ENCODE results near the gene ZNF692.
A peak's percentile ranks its signal among the peaks of the same experiment; 100 is the strongest.

Gene ZNF692

DNA sequence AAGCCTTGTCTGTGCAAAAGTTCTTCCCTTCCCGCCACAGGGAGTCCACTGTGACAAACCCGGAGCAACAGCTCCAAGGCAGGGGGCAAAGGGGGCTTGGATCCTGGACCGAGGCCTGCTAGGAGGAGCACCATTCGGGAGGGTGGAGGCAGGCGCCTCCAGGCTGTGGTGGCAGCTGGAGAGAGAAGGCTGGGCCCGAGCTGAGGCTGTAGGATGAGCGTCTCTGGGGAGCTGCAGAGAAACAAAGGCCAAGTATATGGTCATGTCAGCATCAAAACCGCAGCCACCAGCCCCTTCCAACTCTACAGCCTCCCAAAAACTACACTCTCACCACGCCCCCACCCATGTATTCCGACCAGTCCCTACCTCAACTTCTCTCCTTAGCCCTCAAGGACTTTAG, 33.7 kb downstream of the ZNF692 start:
- Histone ChIP-seq H3F3A (ENCODE audit: insufficient read depth) (0 out of 2 replicates have a peak, but pooled peaks cover 3% of the 10 kb centered on the region), H3K27ac (ENCODE audit: low read depth, low read length) (no peak overlapping the region), H3K27me3 (ENCODE audit: low read length) (no peaks in the 10 kb centered on the region), H4K20me1 (ENCODE audit: low read depth, low read length) (no peaks in the 10 kb centered on the region), H3K4me2 (ENCODE audit: low read depth, low read length, poor library complexity, severe bottlenecking) (peak overlapping the region; percentile 82), H3K4me3 (ENCODE audit: insufficient read depth, low read length, poor library complexity, severe bottlenecking) (peak overlapping the region; percentile 94), H3K36me3 (ENCODE audit: low read length) (no peaks in the 10 kb centered on the region), H3K9me2 (replicated peaks; ENCODE audit: insufficient read depth, low read length) (no peaks in the 10 kb centered on the region), H3K9ac (ENCODE audit: low read length) (peak overlapping the region; percentile 75), H3K79me2 (ENCODE audit: insufficient read depth, low read length) (peaks cover 48% of the 10 kb centered on the region), H2AFZ (ENCODE audit: low read depth, low read length, severe bottlenecking) (peak overlapping the region; percentile 82), H3K9me3 (ENCODE audit: insufficient read depth, low read length) (no peaks in the 10 kb centered on the region)
- no peak for TF ChIP-seq EZH2phosphoT487 (conservative IDR thresholded peaks at IDR 0.05; ENCODE audit: low read length)
- TF ChIP-seq, protein P1, sequence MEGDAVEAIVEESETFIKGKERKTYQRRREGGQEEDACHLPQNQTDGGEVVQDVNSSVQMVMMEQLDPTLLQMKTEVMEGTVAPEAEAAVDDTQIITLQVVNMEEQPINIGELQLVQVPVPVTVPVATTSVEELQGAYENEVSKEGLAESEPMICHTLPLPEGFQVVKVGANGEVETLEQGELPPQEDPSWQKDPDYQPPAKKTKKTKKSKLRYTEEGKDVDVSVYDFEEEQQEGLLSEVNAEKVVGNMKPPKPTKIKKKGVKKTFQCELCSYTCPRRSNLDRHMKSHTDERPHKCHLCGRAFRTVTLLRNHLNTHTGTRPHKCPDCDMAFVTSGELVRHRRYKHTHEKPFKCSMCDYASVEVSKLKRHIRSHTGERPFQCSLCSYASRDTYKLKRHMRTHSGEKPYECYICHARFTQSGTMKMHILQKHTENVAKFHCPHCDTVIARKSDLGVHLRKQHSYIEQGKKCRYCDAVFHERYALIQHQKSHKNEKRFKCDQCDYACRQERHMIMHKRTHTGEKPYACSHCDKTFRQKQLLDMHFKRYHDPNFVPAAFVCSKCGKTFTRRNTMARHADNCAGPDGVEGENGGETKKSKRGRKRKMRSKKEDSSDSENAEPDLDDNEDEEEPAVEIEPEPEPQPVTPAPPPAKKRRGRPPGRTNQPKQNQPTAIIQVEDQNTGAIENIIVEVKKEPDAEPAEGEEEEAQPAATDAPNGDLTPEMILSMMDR (IDR thresholded peaks at IDR 0.05; ENCODE audit: insufficient read depth, low read length, poor library complexity, severe bottlenecking): no peak

DNA sequence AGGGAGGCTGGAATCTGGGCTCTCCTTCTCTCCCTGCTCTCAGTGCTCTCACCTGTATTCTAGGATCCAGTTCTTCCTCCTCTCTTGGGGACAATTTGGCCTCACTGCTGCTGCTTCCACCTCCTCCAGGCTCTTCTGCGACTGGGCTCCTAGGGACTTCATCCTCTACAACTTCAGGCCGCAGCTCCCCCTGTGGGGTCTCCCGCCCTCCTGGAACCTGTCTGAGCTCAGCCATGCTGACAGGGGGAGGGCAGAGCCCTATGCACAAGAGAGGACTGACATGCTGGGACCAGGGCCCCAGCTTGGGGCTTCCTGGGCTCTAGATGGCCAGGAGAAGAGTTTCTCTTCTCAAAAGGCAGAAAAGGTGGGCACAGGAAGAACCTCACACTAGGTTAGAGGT, 34.2 kb downstream of the ZNF692 start:
- H3K36me3 ChIP-seq (ENCODE audit: low read length): no peaks in the 10 kb centered on the region

DNA sequence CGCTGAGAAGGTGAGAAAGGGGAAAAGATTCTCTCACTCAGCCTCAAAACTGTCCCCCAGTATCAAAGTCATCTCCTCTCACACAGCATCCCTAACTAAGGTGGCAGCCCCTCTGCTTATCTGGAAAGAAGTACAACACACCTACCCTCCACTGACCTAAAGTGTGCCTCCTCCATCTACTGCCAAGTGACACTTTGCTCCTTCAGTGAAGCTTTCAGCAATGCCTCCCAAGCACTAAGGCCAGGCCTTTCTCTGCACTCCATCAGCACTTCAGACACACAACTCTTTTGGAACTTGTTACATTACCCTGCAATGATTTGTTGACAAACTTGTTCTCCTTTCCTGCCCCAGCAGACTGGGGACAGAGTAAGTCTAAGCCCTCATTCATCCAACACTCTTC, 34.6 kb downstream of the ZNF692 start:
- no peak overlapping the region for H3K4me3 ChIP-seq (ENCODE audit: insufficient read depth, low read length, poor library complexity, severe bottlenecking)

More for the DNA sequence above, 34.2 kb downstream of the ZNF692 start:
- H3K9me3 ChIP-seq (ENCODE audit: insufficient read depth, low read length): no peaks in the 10 kb centered on the region
- H3K27ac ChIP-seq (ENCODE audit: low read depth, low read length): no peak overlapping the region
- 0 out of 2 replicates have a peak, but pooled peaks cover 3% of the 10 kb centered on the region for H3F3A ChIP-seq (ENCODE audit: insufficient read depth)
- peak overlapping the region; percentile 82 for H3K4me2 ChIP-seq (ENCODE audit: low read depth, low read length, poor library complexity, severe bottlenecking)
- H3K27me3 ChIP-seq (ENCODE audit: low read length): no peaks in the 10 kb centered on the region
- no peaks in the 10 kb centered on the region for H3K9me2 ChIP-seq (replicated peaks; ENCODE audit: insufficient read depth, low read length)
- H2AFZ ChIP-seq (ENCODE audit: low read depth, low read length, severe bottlenecking): no peak overlapping the region
- H3K9ac ChIP-seq (ENCODE audit: low read length): peak overlapping the region; percentile 75
- H4K20me1 ChIP-seq (ENCODE audit: low read depth, low read length): no peaks in the 10 kb centered on the region
- TF ChIP-seq, protein P1 (IDR thresholded peaks at IDR 0.05; ENCODE audit: insufficient read depth, low read length, poor library complexity, severe bottlenecking): no peak
- TF ChIP-seq EZH2phosphoT487 (conservative IDR thresholded peaks at IDR 0.05; ENCODE audit: low read length): no peak
- peaks cover 51% of the 10 kb centered on the region for H3K79me2 ChIP-seq (ENCODE audit: insufficient read depth, low read length)
- peak overlapping the region; percentile 94 for H3K4me3 ChIP-seq (ENCODE audit: insufficient read depth, low read length, poor library complexity, severe bottlenecking)

More for the DNA sequence above, 34.6 kb downstream of the ZNF692 start:
- Histone ChIP-seq H2AFZ (ENCODE audit: low read depth, low read length, severe bottlenecking) (no peak overlapping the region), H3K9ac (ENCODE audit: low read length) (0 out of 2 replicates have a peak overlapping the region, but pooled peaks have one; percentile 75), H4K20me1 (ENCODE audit: low read depth, low read length) (no peaks in the 10 kb centered on the region), H3K27me3 (ENCODE audit: low read length) (no peaks in the 10 kb centered on the region), H3K9me2 (replicated peaks; ENCODE audit: insufficient read depth, low read length) (no peaks in the 10 kb centered on the region), H3K79me2 (ENCODE audit: insufficient read depth, low read length) (peaks cover 51% of the 10 kb centered on the region), H3F3A (ENCODE audit: insufficient read depth) (0 out of 2 replicates have a peak, but pooled peaks cover 3% of the 10 kb centered on the region), H3K4me2 (ENCODE audit: low read depth, low read length, poor library complexity, severe bottlenecking) (peak overlapping the region; percentile 82), H3K36me3 (ENCODE audit: low read length) (no peaks in the 10 kb centered on the region), H3K9me3 (ENCODE audit: insufficient read depth, low read length) (no peaks in the 10 kb centered on the region), H3K27ac (ENCODE audit: low read depth, low read length) (no peak overlapping the region)
- TF ChIP-seq, protein P1 (IDR thresholded peaks at IDR 0.05; ENCODE audit: insufficient read depth, low read length, poor library complexity, severe bottlenecking): no peak
- no peak for TF ChIP-seq EZH2phosphoT487 (conservative IDR thresholded peaks at IDR 0.05; ENCODE audit: low read length)

All from SU-DHL-6 (cell line).